HCT116 (cell line): ENCODE results near the gene APPL1. TPM values are rescaled to one million over a fixed set of nuclear protein-coding genes. Genes with fewer than 3 reads are reported as not detected.

Experiments
- ATAC-seq: fragments of 200-7000 bp; cut with Tn5 transposase; 2 replicates; pipeline ENCODE4 v1.9.1; 2020; ENCODE audit warnings: mild to moderate bottlenecking, moderate library complexity
- BruUV-seq: library from RNA; stranded (reverse); fragments of 400-500 nt; replicated peaks from 2 replicates; lab custom pipeline; 2021; lab: Mats Ljungman, UMichigan
- CTCF ChIA-PET: fragments of 300-600 bp; sonication (Branson Sonifier 250); formaldehyde crosslinking; loops from one replicate; lab custom pipeline; 2021; ENCODE audit warnings: antibody characterized with exemption; lab: Charles Lee
- POLR2A ChIA-PET: fragments of 300-600, 350-600 bp; sonication (Branson Sonifier 250); formaldehyde crosslinking; loops from one replicate; lab custom pipeline; 2021; ENCODE audit warnings: antibody characterized with exemption; lab: Charles Lee
- RAD21 ChIA-PET, 2 experiments: fragments of 300-600 bp; sonication (Branson Sonifier 250); formaldehyde crosslinking; loops; one replicate each; lab custom pipeline; 2023; ENCODE audit warnings: low total read pairs in 2 of 2; ENCODE audit not compliant: uncharacterized antibody in 2 of 2, unreplicated experiment in 2 of 2, low non-redundant PET in 1 of 2; lab: Charles Lee
- DNase-seq: peaks from one replicate; pipeline ENCODE4 v3.0.0-alpha.2; 2010; ENCODE audit warnings: low read depth, low spot score
- H2AFZ ChIP-seq: fragments of 200-600 bp; shearing (Covaris generic), sonication (generic); 2 replicates; pipeline ENCODE4 v1.6.1; 2017; ENCODE audit warnings: low read depth, mixed run types, mixed read lengths, antibody characterized with exemption, low read length; ENCODE audit not compliant: poor library complexity, severe bottlenecking
- H3K27ac ChIP-seq: 2 replicates; pipeline ENCODE4 v1.5.1; 2012; ENCODE audit warnings: low read depth, low read length
- H3K27me3 ChIP-seq: fragments of 200-600 bp; sonication (generic); 2 replicates; pipeline ENCODE4 v1.6.1; 2016; ENCODE audit warnings: mixed run types, low read length, mixed read lengths; ENCODE audit not compliant: insufficient read depth
- H3K36me3 ChIP-seq, 2 experiments: fragments of 200-500 bp in 1 of 2; fragments of 200-600 bp in 1 of 2; sonication (Bioruptor generic) in 1 of 2; sonication (generic) in 1 of 2; 2 replicates each; pipeline versions ENCODE4 v1.5.1 to v1.6.1; 2014 to 2016; ENCODE audit warnings: low read length in 2 of 2, inconsistent platforms in 1 of 2, mixed read lengths in 1 of 2, mixed run types in 1 of 2; ENCODE audit not compliant: insufficient read depth in 2 of 2, control insufficient read depth in 1 of 2
- H3K4me1 ChIP-seq, 2 experiments: fragments of 200-600 bp in 1 of 2; sonication (generic) in 1 of 2; 2 replicates each; pipeline versions ENCODE4 v1.5.1 to v1.6.1; 2012 to 2017; ENCODE audit warnings: low read length in 2 of 2, inconsistent platforms in 1 of 2, mild to moderate bottlenecking in 1 of 2, mixed read lengths in 1 of 2, mixed run types in 1 of 2, moderate library complexity in 1 of 2; ENCODE audit not compliant: insufficient read depth in 2 of 2, control insufficient read depth in 1 of 2
- H3K4me2 ChIP-seq: fragments of 200-600 bp; sonication (generic); 2 replicates; pipeline ENCODE4 v1.6.1; 2017; ENCODE audit warnings: mixed run types, low read length, mixed read lengths
- H3K4me3 ChIP-seq, 2 experiments: fragments of 200-600 bp in 1 of 2; sonication (generic) in 1 of 2; replicated peaks in 1 of 2; 2 replicates each; pipeline ENCODE4 v1.5.1; 2011 to 2016; ENCODE audit warnings: low read length in 2 of 2, control low read depth in 1 of 2, low read depth in 1 of 2, mild to moderate bottlenecking in 1 of 2, mixed read lengths in 1 of 2, mixed run types in 1 of 2
- H3K79me2 ChIP-seq: fragments of 200-600 bp; sonication (generic); 2 replicates; pipeline ENCODE4 v1.6.1; 2017; ENCODE audit warnings: mild to moderate bottlenecking, mixed run types, low read length, moderate library complexity, mixed read lengths; ENCODE audit not compliant: insufficient read depth
- H3K9ac ChIP-seq: fragments of 200-600 bp; sonication (generic); 2 replicates; pipeline ENCODE4 v1.6.1; 2016; ENCODE audit warnings: low read length, mixed read lengths
- H3K9me2 ChIP-seq: fragments of 200-600 bp; sonication (generic), shearing (Covaris generic); 2 replicates; pipeline ENCODE4 v1.6.1; 2017; ENCODE audit warnings: mixed run types, mild to moderate bottlenecking, moderate library complexity; ENCODE audit not compliant: insufficient read depth
- H3K9me3 ChIP-seq, 2 experiments: fragments of 200-500 bp in 1 of 2; fragments of 200-600 bp in 1 of 2; sonication (Bioruptor generic) in 1 of 2; sonication (generic) in 1 of 2; 2 replicates each; pipeline ENCODE4 v1.6.1; 2014 to 2017; ENCODE audit warnings: low read length in 2 of 2, mixed read lengths in 2 of 2, inconsistent platforms in 1 of 2, low read depth in 1 of 2, mild to moderate bottlenecking in 1 of 2, mixed run types in 1 of 2, moderate library complexity in 1 of 2; ENCODE audit not compliant: control insufficient read depth in 1 of 2, insufficient read depth in 1 of 2
- H4K20me1 ChIP-seq: fragments of 200-600 bp; sonication (generic), shearing (Covaris generic); 2 replicates; pipeline ENCODE4 v1.6.1; 2017; ENCODE audit warnings: mixed run types, mild to moderate bottlenecking, moderate library complexity; ENCODE audit not compliant: insufficient read depth
- ELF1 ChIP-seq: IDR thresholded peaks from 2 replicates; pipeline ENCODE4 v1.6.1; 2012; ENCODE audit warnings: low read depth, borderline replicate concordance
- RAD21 ChIP-seq: IDR thresholded peaks from 2 replicates; pipeline ENCODE4 v1.6.1; 2012; ENCODE audit warnings: low read depth, mild to moderate bottlenecking
- SIN3A ChIP-seq: IDR thresholded peaks from 2 replicates; pipeline ENCODE4 v1.6.1; 2012; ENCODE audit warnings: low read depth
- YY1 ChIP-seq: IDR thresholded peaks from 2 replicates; pipeline ENCODE4 v1.6.1; 2011; ENCODE audit warnings: low read length, low read depth, moderate library complexity, mild to moderate bottlenecking; ENCODE audit not compliant: insufficient replicate concordance; ENCODE audit errors: extremely low read depth
- ZNF274 ChIP-seq: fragments of 200-500 bp; sonication (Bioruptor generic); IDR thresholded peaks from 2 replicates; pipeline ENCODE4 v1.6.1; 2014; ENCODE audit warnings: mild to moderate bottlenecking, low read depth, low read length, inconsistent platforms
- intact Hi-C: fragments of 100-400 bp; cut with micrococcal nuclease; formaldehyde crosslinking; loops from 2 replicates; pipeline ENCODE4 v1.10.0; 2022
- total RNA-seq: library from RNA; stranded (reverse); gene quantifications from one replicate; pipeline ENCODE4 v1.2.1, GENCODE V29; 2021; ENCODE audit not compliant: unreplicated experiment

The APPL1 gene
- total RNA-seq, 1 experiment from 2014 or later, result 30.8 TPM

DNA sequence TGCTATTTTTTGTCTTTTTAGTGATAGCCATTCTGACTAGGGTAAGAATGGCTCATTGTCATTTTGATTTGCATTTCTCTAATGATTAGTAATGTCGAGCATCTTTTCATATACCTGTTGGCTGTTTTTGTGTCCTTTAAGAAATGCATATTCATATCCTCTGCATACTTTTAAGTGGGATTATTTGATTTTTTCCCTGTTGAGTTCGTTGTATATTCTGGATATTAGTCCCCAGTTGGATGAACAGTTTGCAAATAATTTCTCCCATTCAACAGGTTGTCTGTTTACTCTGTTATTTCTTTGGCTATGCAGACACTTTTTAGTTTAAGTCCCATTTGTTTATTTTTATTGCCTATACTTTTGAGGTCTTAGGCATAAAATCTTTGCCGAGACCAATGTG, 34.4 kb downstream of the APPL1 start:
- H3K4me2 ChIP-seq, result no peak overlapping the region
- ATAC-seq (no peak), DNase-seq (no peak)
- H3K9ac ChIP-seq, result no peak overlapping the region
- H3K9me3 ChIP-seq, result no peaks in the 10 kb centered on the region
- no peak overlapping the region for H3K27ac ChIP-seq
- ChIA-PET CTCF (no interaction called here), POLR2A (no interaction called here), RAD21 (no interaction called here)
- no peaks in the 10 kb centered on the region for H3K9me2 ChIP-seq
- no peaks in the 10 kb centered on the region for H3K4me1 ChIP-seq
- H2AFZ ChIP-seq, result no peak overlapping the region
- H3K79me2 ChIP-seq, result no peaks in the 10 kb centered on the region
- H3K4me3 ChIP-seq, result no peak overlapping the region
- no peaks in the 10 kb centered on the region for H4K20me1 ChIP-seq
- intact Hi-C loops, result no loop called here
- TF ChIP-seq RAD21, result no peak
- no peak for TF ChIP-seq SIN3A
- no peak for TF ChIP-seq YY1
- TF ChIP-seq ZNF274, result no peak
- TF ChIP-seq ELF1, result no peak
- BruUV-seq, result no TSS peak
- H3K27me3 ChIP-seq, result no peaks in the 10 kb centered on the region
- H3K36me3 ChIP-seq, result peaks cover 26 to 50% of the 10 kb centered on the region in 2 experiments

- intact Hi-C loops, result no loop called here
- no peak overlapping the region for H2AFZ ChIP-seq
- H3K27me3 ChIP-seq, result no peaks in the 10 kb centered on the region
- RAD21 ChIA-PET, result no interaction called here
- ATAC-seq, result no peak
- H3K27ac ChIP-seq, result no peak overlapping the region
- peaks cover 8 to 37% of the 10 kb centered on the region in 2 experiments; a peak in 3 of 4 replicates for H3K36me3 ChIP-seq
- no peaks in the 10 kb centered on the region for H3K79me2 ChIP-seq
- CTCF ChIA-PET, result no interaction called here
- H3K9ac ChIP-seq, result no peak overlapping the region
- no peaks in the 10 kb centered on the region for H4K20me1 ChIP-seq
- H3K4me3 ChIP-seq, result no peak overlapping the region
- no TSS peak for BruUV-seq
- POLR2A ChIA-PET, result no interaction called here
- H3K9me3 ChIP-seq, result no peaks in the 10 kb centered on the region
- no peak for DNase-seq
- H3K4me2 ChIP-seq, result no peak overlapping the region
- H3K9me2 ChIP-seq, result no peaks in the 10 kb centered on the region
- TF ChIP-seq SIN3A, result no peak
- H3K4me1 ChIP-seq, result no peaks in the 10 kb centered on the region
Observed at GRCh38 chr3:57268416-57268815, 40.9 kb downstream of the APPL1 start.
